GM12892 (cell line): Measurements from ENCODE around the gene ERO1A.

ENCODE experiments used
- POLR2A ChIP-seq: IDR thresholded peaks from 2 replicates; pipeline ENCODE4 v1.6.1; 2011; ENCODE audit warnings: low read depth, low read length, control low read depth
- POLR2AphosphoS5 ChIP-seq: IDR thresholded peaks from 2 replicates; pipeline ENCODE4 v1.6.1; 2011; ENCODE audit warnings: low read depth, low read length, control low read depth
- TAF1 ChIP-seq: IDR thresholded peaks from 2 replicates; pipeline ENCODE4 v1.6.1; 2011; ENCODE audit warnings: low read depth, mild to moderate bottlenecking, control low read depth, low read length, borderline replicate concordance

GRCh38 chr14:52723514-52724359 lies 28.4 kb upstream of the ERO1A start:
- no peak for TF ChIP-seq POLR2AphosphoS5
- TF ChIP-seq POLR2A = no peak
- no peak for TF ChIP-seq TAF1
